ENCODE data around the gene NPIPA5. TPM values are rescaled to one million over a fixed set of nuclear protein-coding genes. Genes with fewer than 3 reads are reported as not detected.
"Not testable (repeated sequence)": the region's sequence is repeated elsewhere in the genome, so short reads cannot be mapped to it uniquely, and the experiment has no call there.

NPIPA5 gene
- total RNA-seq, 1 donor from 2014 or later: 9.7 TPM

GRCh38 chr16:15314562-15314961 is 63.5 kb downstream of the NPIPA5 start:
- H3K4me3 ChIP-seq (ENCODE audit: low read depth, low read length); H3K36me3 ChIP-seq (ENCODE audit: control insufficient read depth, insufficient read depth, low read length); H3K27me3 ChIP-seq (ENCODE audit: control insufficient read depth, insufficient read depth, low read length); DNase-seq (ENCODE audit: low read depth): not testable (repeated sequence)

Other genes starting within 250 kb of the NPIPA5 start
- gene MPV17L, start 17.5 kb upstream of the NPIPA5 start, total RNA-seq: 7.7 and 9.6 TPM in 2 replicates
- gene BMERB1, start 56.3 kb upstream of the NPIPA5 start, total RNA-seq: 23.5 and 29.3 TPM in 2 replicates